Stomach (tissue), 4 donors: ENCODE results near the gene PTPRU.

ENCODE experiments used
- POLR2A ChIP-seq, 4 donors: fragments of 450-650 bp; IDR thresholded peaks; one replicate each; pipeline ENCODE4 v1.6.1; 2016; ENCODE audit warnings: antibody characterized with exemption in 4 of 4, control low read depth in 2 of 4, mild to moderate bottlenecking in 1 of 4, moderate library complexity in 1 of 4
- POLR2AphosphoS5 ChIP-seq, 3 donors: sonication (generic); formaldehyde crosslinking; IDR thresholded peaks; one replicate each; pipeline ENCODE4 v1.6.1; 2016; ENCODE audit warnings: antibody characterized with exemption in 3 of 3
- TF ChIP-seq, protein P1 (sequence below), 7 experiments: fragments of 450-650 bp in 4 of 7; fragments of 200-600 bp in 3 of 7; sonication (generic) in 3 of 7; IDR thresholded peaks; one replicate each; pipeline ENCODE4 v1.5.1; 2016 to 2019; ENCODE audit warnings: antibody characterized with exemption in 7 of 7, control low read depth in 2 of 7, mild to moderate bottlenecking in 1 of 7

DNA sequence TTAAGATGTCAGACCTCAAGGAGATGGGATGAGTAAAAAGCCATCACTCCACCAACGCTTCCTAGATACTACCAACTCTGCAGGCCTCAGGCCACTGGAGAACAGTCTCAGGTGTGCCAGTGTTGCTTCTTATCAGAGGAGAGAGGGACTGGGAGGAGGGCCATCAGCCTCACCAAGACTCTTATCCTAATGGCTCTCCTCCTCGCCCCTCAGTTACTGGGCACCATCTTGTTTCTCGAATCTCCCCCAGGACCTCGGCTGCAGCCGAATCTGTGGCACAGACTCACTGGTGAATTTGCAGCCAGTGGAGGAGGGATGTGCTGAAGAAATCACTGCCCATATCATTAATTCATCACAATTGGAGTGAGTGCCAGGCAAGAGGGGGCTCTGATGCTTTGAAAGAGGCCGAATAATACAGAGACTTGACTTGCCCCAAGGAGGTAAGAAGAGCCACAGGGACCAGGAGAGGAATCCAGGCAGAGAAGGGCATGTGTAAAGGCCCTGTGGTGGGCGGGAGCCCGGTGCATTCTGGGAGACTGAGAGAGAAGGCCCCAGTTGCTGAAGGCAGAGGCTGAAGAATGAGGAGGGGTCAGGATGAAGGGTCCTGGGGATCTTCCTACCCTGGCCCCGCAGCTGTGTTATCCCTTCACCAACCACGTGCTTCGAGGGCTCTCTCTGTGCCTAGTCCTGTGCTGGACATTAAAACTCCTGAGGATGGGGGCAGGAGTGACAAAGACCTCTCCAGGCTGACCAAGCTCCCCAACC is 129.8 kb downstream of the PTPRU start:
- TF ChIP-seq POLR2A (IDR thresholded peaks at IDR 0.05) = no peak
- TF ChIP-seq POLR2AphosphoS5 (IDR thresholded peaks at IDR 0.05) = no peak
- TF ChIP-seq, protein P1, sequence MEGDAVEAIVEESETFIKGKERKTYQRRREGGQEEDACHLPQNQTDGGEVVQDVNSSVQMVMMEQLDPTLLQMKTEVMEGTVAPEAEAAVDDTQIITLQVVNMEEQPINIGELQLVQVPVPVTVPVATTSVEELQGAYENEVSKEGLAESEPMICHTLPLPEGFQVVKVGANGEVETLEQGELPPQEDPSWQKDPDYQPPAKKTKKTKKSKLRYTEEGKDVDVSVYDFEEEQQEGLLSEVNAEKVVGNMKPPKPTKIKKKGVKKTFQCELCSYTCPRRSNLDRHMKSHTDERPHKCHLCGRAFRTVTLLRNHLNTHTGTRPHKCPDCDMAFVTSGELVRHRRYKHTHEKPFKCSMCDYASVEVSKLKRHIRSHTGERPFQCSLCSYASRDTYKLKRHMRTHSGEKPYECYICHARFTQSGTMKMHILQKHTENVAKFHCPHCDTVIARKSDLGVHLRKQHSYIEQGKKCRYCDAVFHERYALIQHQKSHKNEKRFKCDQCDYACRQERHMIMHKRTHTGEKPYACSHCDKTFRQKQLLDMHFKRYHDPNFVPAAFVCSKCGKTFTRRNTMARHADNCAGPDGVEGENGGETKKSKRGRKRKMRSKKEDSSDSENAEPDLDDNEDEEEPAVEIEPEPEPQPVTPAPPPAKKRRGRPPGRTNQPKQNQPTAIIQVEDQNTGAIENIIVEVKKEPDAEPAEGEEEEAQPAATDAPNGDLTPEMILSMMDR (IDR thresholded peaks at IDR 0.05) = no peak
